Measurements from ENCODE around the gene CALHM3.

DNA sequence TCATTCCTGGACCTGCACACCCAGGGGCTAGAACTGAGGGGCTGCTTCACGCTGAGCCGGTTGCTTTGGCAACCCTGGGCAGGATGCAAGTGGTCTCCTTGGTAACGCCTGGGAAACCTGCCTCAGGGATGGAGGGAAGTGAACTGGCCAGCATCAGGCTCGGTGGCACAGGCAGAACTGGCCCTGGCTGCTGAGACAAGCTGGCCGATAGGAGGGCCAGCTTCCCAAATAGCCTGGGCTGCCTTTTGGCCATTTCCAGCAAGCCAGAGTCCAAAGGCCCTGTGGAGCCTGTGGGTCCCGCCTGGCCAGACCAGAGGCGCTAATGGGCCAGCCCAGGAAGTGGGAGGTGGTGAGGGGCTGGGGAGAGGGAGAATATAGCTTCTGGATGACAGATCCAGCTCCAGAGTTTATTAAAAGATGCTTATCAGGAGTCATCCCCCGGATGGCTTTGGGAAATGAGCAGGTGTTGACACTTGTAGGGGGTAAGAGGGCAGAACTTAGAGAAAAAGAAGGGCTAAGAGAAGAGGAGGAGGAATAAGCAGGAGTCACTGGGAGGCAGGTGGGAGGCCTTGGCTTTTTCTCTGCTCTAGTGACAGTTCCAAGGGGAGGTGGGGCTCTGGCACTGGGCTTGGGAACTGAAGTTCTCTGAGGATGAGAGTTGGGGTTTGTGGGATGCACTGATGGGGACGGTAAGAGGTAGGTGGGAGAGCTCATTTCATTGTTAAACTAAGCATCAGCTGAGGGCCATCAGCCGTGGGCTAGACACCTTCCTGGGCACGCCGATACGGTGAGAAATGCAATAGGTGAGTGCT is 24.0 kb upstream of the CALHM3 start:
- TF ChIP-seq, protein P1, sequence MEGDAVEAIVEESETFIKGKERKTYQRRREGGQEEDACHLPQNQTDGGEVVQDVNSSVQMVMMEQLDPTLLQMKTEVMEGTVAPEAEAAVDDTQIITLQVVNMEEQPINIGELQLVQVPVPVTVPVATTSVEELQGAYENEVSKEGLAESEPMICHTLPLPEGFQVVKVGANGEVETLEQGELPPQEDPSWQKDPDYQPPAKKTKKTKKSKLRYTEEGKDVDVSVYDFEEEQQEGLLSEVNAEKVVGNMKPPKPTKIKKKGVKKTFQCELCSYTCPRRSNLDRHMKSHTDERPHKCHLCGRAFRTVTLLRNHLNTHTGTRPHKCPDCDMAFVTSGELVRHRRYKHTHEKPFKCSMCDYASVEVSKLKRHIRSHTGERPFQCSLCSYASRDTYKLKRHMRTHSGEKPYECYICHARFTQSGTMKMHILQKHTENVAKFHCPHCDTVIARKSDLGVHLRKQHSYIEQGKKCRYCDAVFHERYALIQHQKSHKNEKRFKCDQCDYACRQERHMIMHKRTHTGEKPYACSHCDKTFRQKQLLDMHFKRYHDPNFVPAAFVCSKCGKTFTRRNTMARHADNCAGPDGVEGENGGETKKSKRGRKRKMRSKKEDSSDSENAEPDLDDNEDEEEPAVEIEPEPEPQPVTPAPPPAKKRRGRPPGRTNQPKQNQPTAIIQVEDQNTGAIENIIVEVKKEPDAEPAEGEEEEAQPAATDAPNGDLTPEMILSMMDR (IDR thresholded peaks at IDR 0.05; ENCODE audit: poor library complexity, severe bottlenecking): no peak
- TF ChIP-seq POLR2AphosphoS5 (IDR thresholded peaks at IDR 0.05) (no peak), EZH2 (IDR thresholded peaks at IDR 0.05; ENCODE audit: borderline replicate concordance, insufficient read depth, low read length, poor library complexity, severe bottlenecking) (no peak), EP300 (conservative IDR thresholded peaks at IDR 0.05; ENCODE audit: poor library complexity, severe bottlenecking) (no peak)
- TF ChIP-seq, protein P2, sequence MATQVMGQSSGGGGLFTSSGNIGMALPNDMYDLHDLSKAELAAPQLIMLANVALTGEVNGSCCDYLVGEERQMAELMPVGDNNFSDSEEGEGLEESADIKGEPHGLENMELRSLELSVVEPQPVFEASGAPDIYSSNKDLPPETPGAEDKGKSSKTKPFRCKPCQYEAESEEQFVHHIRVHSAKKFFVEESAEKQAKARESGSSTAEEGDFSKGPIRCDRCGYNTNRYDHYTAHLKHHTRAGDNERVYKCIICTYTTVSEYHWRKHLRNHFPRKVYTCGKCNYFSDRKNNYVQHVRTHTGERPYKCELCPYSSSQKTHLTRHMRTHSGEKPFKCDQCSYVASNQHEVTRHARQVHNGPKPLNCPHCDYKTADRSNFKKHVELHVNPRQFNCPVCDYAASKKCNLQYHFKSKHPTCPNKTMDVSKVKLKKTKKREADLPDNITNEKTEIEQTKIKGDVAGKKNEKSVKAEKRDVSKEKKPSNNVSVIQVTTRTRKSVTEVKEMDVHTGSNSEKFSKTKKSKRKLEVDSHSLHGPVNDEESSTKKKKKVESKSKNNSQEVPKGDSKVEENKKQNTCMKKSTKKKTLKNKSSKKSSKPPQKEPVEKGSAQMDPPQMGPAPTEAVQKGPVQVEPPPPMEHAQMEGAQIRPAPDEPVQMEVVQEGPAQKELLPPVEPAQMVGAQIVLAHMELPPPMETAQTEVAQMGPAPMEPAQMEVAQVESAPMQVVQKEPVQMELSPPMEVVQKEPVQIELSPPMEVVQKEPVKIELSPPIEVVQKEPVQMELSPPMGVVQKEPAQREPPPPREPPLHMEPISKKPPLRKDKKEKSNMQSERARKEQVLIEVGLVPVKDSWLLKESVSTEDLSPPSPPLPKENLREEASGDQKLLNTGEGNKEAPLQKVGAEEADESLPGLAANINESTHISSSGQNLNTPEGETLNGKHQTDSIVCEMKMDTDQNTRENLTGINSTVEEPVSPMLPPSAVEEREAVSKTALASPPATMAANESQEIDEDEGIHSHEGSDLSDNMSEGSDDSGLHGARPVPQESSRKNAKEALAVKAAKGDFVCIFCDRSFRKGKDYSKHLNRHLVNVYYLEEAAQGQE (IDR thresholded peaks at IDR 0.05; ENCODE audit: borderline replicate concordance): peak; percentile 53
